AG04450 (cell line): Measurements from ENCODE around the gene MDC1. TPM values are rescaled to one million over a fixed set of nuclear protein-coding genes. Genes with fewer than 3 reads are reported as not detected.
"Not testable (repeated sequence)": the region's sequence is repeated elsewhere in the genome, so short reads cannot be mapped to it uniquely, and the experiment has no call there.

Source experiments
- CTCF ChIA-PET: fragments of 300-600, 350-600 bp; formaldehyde crosslinking; extraction: SDS; loops from one replicate; lab custom pipeline; 2022; ENCODE audit warnings: antibody characterized with exemption, inconsistent platforms; lab: Charles Lee
- POLR2A ChIA-PET: fragments of 350-600 bp; formaldehyde crosslinking; extraction: SDS; loops from one replicate; lab custom pipeline; 2021; ENCODE audit warnings: antibody characterized with exemption, inconsistent platforms; lab: Yijun Ruan, JAX
- DNase-seq: peaks from one replicate; pipeline ENCODE4 v3.0.0-alpha.2; 2011; ENCODE audit warnings: low read depth, low spot score
- H3K27ac ChIP-seq: one replicate; pipeline ENCODE4 v1.5.1; 2012; ENCODE audit warnings: low read depth, low read length, control low read depth
- H3K27me3 ChIP-seq: one replicate; pipeline ENCODE4 v1.6.0; 2012; ENCODE audit warnings: low read length; ENCODE audit not compliant: control insufficient read depth, insufficient read depth
- H3K4me3 ChIP-seq: 2 replicates; pipeline ENCODE4 v1.5.1; 2011; ENCODE audit warnings: mild to moderate bottlenecking, low read depth, low read length, control low read depth
- H3K9me3 ChIP-seq: 2 replicates; pipeline ENCODE4 v1.5.1; 2012; ENCODE audit warnings: low read length; ENCODE audit not compliant: control insufficient read depth, insufficient read depth
- polyA plus RNA-seq: library from polyadenylated mRNA; depleted of rRNA; stranded (reverse); fragments of >200 nt; gene quantifications from 2 replicates; pipeline ENCODE4 v1.2.3, GENCODE V29; 2011
- TF ChIP-seq, protein P1 (sequence below): IDR thresholded peaks from 2 replicates; pipeline ENCODE4 v1.5.1; 2011; ENCODE audit warnings: low read depth, low read length, control low read depth, inconsistent platforms

Gene MDC1
- polyA plus RNA-seq, 1 experiment: 4.1 TPM

DNA sequence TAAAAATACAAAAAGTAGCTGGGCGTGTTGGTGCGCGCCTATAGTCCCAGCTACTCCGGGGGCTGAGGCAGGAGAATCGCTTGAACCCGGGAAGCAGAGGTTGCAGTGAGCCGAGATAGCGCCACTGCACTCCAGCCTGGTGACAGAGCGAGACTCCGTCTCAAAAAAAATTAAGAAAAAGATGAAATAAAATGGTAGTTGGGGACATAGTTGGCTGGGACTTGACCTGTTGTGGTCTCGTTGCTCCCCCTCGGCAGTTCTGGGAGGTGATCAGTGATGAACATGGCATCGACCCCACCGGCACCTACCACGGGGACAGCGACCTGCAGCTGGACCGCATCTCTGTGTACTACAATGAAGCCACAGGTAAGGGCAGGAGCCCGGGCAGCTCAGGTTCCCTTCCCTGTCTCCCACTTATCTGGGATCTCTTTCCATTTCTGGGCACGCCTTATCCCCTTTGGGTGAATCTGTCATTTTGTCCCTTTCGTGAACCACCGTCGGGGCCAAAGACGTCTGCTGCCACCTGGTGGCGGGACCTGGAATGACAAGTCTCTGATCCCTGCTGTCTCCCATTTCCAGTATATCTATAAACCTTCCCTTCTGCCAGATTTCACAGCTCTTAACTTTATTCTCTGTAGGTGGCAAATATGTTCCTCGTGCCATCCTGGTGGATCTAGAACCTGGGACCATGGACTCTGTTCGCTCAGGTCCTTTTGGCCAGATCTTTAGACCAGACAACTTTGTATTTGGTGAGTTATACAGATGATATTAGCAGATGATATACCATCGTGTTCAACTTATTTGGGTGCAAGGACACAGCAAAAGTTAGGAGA is 5.4 kb upstream of the MDC1 start:
- Histone ChIP-seq H3K27ac (peak overlapping the region; percentile 81), H3K27me3 (no peaks in the 10 kb centered on the region), H3K9me3 (no peaks in the 10 kb centered on the region), H3K4me3 (peak overlapping the region; percentile 75)
- ChIA-PET POLR2A (interaction anchor here (0.5 to 4.9 kb wide), 9 partner anchors 8 to 1078 kb away, joined by 3 to 43 read pairs (median 5); partner anchors contain the start of genes MRPS18B and NRM), CTCF (interaction anchor here (0.5 to 5.0 kb wide), 24 partner anchors 9 to 1532 kb away, joined by 3 to 105 read pairs (median 4); partner anchors contain the start of genes DHX16, FLOT1, NRM and VARS2)
- no peak for DNase-seq
- TF ChIP-seq, protein P1, sequence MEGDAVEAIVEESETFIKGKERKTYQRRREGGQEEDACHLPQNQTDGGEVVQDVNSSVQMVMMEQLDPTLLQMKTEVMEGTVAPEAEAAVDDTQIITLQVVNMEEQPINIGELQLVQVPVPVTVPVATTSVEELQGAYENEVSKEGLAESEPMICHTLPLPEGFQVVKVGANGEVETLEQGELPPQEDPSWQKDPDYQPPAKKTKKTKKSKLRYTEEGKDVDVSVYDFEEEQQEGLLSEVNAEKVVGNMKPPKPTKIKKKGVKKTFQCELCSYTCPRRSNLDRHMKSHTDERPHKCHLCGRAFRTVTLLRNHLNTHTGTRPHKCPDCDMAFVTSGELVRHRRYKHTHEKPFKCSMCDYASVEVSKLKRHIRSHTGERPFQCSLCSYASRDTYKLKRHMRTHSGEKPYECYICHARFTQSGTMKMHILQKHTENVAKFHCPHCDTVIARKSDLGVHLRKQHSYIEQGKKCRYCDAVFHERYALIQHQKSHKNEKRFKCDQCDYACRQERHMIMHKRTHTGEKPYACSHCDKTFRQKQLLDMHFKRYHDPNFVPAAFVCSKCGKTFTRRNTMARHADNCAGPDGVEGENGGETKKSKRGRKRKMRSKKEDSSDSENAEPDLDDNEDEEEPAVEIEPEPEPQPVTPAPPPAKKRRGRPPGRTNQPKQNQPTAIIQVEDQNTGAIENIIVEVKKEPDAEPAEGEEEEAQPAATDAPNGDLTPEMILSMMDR: peak; percentile 94

DNA sequence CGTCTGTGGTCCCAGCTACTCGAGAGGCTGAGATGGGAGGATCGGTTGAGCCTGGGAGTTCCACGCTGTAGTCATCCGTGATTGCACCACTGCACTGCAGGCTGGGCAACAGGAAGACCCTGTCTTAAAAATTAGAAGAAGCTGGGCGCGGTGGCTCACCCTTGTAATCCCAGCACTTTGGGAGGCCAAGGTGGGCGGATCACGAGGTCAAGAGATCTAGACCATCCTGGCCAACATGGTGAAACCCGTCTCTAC is 4.9 kb upstream of the MDC1 start:
- not testable (repeated sequence) for H3K27me3 ChIP-seq, DNase-seq, H3K9me3 ChIP-seq
- peak overlapping the region; percentile 81 for H3K27ac ChIP-seq
- CTCF ChIA-PET: interaction anchor here (0.5 to 5.0 kb wide), 20 partner anchors 10 to 1533 kb away, joined by 3 to 105 read pairs (median 5); partner anchors contain the start of genes DHX16 and VARS2
- POLR2A ChIA-PET: interaction anchor here (0.6 to 4.9 kb wide), 12 partner anchors 9 to 107 kb away, joined by 3 to 43 read pairs (median 4); partner anchors contain the start of genes DHX16, IER3 and NRM
- peak overlapping the region; percentile 75 for H3K4me3 ChIP-seq

GRCh38 chr6:30721198-30722024 is 4.3 kb upstream of the MDC1 start:
- H3K9me3 ChIP-seq: no peaks in the 10 kb centered on the region
- TF ChIP-seq, protein P1: 0 out of 2 replicates have a peak, but pooled peaks have one; percentile 25
- no peaks in the 10 kb centered on the region for H3K27me3 ChIP-seq
- POLR2A ChIA-PET: interaction anchor here (0.7 to 4.9 kb wide), 12 partner anchors 9 to 107 kb away, joined by 3 to 43 read pairs (median 4); partner anchors contain the start of genes DHX16, IER3 and NRM
- H3K4me3 ChIP-seq: peak overlapping the region; percentile 85
- H3K27ac ChIP-seq: peak overlapping the region; percentile 94
- CTCF ChIA-PET: interaction anchor here (0.6 to 5.0 kb wide), 17 partner anchors 10 to 1533 kb away, joined by 3 to 105 read pairs (median 5); partner anchors contain the start of genes DHX16 and VARS2
- DNase-seq: peak; percentile 78

GRCh38 chr6:30720738-30721197 is 3.7 kb upstream of the MDC1 start:
- H3K4me3 ChIP-seq: peak overlapping the region; percentile 85
- peak overlapping the region; percentile 94 for H3K27ac ChIP-seq
- H3K9me3 ChIP-seq: no peaks in the 10 kb centered on the region
- CTCF ChIA-PET: interaction anchor here (0.6 to 5.0 kb wide), 4 partner anchors 40 to 1255 kb away, joined by 3 to 105 read pairs (median 4); no protein-coding TSS in a partner anchor
- no peaks in the 10 kb centered on the region for H3K27me3 ChIP-seq
- TF ChIP-seq, protein P1: no peak
- DNase-seq: no peak
- POLR2A ChIA-PET: interaction anchor here (1.1 to 4.9 kb wide), 9 partner anchors 10 to 106 kb away, joined by 3 to 43 read pairs (median 6); partner anchors contain the start of genes DHX16, IER3 and NRM
